NCI-H1417 (cell line): ENCODE measurements around the gene ZNF593.
A peak's percentile ranks its signal among the peaks of the same experiment; 100 is the strongest.

Source experiments
- DNase-seq, 3 experiments: peaks; one replicate each; lab custom pipeline; 2025; lab: John Stamatoyannopoulos, UW

The ZNF593 gene

DNA sequence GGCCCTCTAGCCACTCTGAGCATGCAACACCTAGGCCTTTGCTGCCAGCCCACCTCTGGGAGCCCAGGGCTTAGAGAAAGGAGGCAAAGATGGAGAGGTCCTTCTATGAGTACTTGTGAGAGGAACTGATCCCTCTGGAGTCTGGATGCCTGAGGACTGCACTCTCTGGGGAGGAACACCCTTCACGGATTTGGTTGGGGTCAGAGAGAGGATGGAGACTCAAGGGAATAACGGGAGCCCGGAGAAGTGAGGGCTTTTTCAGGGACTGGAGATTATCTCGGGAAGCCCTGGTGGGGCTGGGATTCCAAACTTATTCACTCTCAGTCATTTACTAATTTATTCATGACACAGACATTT is 532 bp upstream of the ZNF593 start:
- DNase-seq: no peak

DNA sequence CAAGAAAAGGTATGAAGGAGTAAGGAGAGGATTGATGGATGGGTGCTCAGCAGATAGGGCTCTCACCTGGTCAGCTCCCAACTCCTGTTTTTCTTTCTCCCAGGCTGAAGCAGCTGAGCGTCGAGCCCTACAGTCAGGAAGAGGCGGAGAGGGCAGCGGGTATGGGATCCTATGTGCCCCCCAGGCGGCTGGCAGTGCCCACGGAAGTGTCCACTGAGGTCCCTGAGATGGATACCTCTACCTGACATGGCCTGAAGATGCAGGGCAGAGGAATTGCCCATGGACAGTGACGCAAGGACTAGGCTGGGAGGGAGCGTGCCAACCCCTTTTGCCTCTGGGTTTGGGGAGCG is 739 bp downstream of the ZNF593 start:
- peak in 1 of 3 experiments; percentile 29 for DNase-seq

GRCh38 chr1:26171084-26172072 is 1.7 kb downstream of the ZNF593 start, which contains the start of gene ZNF593OS:
ZNF593OS (minus strand) TSS chr1:26171832; CDS start chr1:26171661, 171 bp downstream.
- DNase-seq: no peak

GRCh38 chr1:26175346-26175745 is 5.6 kb downstream of the ZNF593 start:
- no peak for DNase-seq

- peak in 1 of 3 experiments; percentile 48 for DNase-seq
These were observed 7.5 kb downstream of the ZNF593 start, which contains the start of gene CNKSR1 for GRCh38 chr1:26177182-26177684. CNKSR1 (plus strand) TSS chr1:26177491; CDS start chr1:26177548, 57 bp downstream.

DNA sequence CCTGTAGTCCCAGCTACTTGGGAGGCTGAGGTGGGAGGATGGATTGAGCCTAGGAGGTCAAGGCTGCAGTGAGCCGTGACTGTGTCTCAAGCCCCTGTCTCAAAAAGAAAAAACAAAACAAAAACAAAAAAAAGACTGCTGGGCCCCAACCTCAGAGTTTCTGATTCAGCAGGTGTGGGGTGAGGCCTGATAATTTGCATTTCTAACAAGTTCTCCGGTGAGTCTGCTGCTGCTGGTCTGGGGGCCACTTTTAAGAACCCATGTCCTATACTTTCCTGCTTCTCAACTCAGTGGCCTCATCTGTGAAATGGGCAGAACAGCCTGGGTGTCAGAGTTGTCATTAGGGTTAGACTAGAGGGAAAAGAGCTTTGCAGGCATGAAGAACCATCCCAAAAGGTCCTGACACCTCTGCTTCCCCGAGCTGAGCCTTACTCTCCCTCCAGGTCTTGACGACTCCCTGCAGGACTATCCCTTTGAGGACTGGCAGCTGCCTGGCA is 10.3 kb downstream of the ZNF593 start:
- DNase-seq: no peak

DNA sequence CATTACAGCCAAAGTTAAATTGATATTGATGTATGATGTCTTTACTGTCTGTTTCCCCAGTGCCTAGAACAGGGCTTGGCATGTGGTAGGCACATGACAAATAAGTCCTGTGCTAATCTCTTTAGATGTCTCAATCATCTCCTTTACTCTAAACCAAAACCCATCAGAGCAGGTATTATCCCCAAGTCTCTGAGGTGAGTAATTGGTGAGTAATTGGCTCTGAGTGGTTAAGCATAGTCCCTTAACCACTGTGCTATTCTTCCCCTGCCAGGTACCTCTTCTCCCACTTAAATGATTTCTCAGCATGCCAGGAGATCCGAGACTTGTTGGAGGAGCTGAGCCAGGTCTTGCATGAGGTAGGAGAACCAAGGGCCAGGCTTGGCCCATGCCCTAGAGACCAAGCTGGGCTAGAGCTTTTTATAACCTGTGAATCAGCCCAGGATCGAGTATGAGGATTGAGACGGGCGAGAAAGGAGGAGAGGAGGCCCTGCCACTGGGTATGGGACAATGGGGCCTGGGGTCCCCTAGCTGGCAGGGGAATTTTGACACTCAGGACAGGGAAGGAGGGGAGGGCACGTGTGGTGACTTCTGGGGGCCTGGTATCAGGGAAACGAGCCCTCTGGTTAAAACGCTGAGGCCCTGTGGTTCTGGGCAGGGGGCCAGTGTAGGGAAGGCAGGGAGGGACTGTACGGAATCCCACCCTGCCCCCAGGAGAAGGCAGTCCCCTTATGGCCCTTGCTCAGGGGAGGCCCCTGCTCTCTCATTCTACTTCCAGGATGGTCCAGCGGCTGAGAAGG is 12.1 kb downstream of the ZNF593 start:
- no peak for DNase-seq

DNA sequence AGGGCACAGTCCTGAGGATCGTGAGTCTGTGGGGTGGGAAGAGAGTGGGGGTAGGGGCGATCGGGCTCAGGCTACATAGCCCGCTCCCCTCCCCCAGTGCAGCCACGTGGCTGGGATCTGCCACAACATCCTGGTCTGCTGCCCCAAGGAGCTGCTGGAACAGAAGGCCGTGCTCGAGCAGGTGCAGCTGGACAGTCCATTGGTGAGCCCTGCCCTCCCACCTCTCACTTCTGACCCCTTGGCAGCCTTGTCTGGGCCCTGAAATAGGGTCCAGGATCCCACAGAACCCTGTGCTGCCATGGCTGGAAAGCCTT is 12.6 kb downstream of the ZNF593 start:
- DNase-seq: no peak

DNA sequence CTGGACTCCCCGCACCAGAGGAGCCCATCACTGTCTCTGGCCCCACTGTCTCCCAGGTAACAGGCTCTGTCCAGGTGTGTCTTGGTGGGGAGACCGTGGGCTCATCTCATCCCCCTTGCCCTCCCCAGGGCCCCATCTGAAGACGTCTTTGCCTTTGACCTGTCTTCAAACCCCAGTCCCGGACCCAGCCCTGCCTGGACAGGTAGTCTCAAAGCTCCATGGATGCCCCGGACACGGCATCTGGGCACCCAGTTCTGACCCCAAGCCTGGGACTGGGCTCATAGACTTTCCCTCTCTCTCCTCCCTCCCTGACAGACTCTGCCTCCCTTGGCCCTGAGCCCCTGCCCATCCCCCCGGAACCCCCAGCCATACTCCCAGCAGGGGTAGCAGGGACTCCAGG is 14.4 kb downstream of the ZNF593 start:
- no peak for DNase-seq

- no peak for DNase-seq
These were observed 15.2 kb downstream of the ZNF593 start for GRCh38 chr1:26184883-26185282.

DNA sequence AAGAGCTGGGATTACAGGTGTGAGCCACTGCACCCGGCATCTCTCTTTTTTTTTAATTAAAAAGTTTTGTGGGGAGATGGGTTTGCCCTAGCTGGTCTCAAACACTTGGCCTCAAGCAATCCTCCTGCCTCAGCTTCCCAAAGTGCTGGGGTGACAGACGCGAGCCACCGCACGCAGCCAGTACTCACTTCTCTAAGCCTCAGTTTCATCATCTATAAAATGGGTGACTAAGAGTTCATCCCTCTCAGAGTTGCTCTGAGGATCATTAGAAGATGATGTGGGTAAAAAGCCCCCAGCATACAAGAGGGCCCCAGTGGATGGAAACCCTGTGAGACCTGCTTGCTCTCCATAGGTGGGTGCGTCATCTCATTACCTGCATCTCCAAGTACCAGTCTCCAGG is 18.2 kb downstream of the ZNF593 start:
- no peak for DNase-seq

GRCh38 chr1:26188477-26188876 is 18.8 kb downstream of the ZNF593 start:
- no peak for DNase-seq

GRCh38 chr1:26189331-26189730 is 19.6 kb downstream of the ZNF593 start:
- no peak for DNase-seq

GRCh38 chr1:26189751-26190275 is 20.1 kb downstream of the ZNF593 start:
- DNase-seq: no peak

GRCh38 chr1:26190373-26190987 is 20.8 kb downstream of the ZNF593 start, which contains the start of gene CATSPER4:
CATSPER4 (plus strand) TSS chr1:26190602; CDS start chr1:26190628, 26 bp downstream.
- DNase-seq: peak in 1 of 3 experiments; percentile 26

- no peak for DNase-seq
These were observed 22.0 kb downstream of the ZNF593 start for GRCh38 chr1:26191739-26192138.

GRCh38 chr1:26195805-26196204 is 26.1 kb downstream of the ZNF593 start:
- no peak for DNase-seq

DNA sequence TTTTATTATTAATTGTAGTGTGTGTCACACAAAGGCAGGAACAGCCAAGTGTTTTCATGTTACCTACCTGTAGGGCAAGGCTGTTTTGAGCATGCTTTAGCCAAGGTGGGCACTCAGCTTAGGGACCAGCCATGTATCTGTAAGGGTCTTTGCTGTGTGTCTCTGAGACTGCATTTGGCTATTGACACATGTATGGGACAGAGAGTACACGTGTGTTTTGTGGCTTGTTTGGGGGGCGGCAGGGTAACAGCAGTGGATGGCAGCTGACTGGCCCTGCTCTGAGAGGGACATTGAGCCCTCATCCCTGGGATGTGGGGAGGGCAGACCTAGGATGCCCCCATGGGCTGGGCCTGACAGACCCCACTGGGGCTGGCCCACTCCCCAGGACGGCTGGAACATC is 27.6 kb downstream of the ZNF593 start:
- no peak for DNase-seq

DNA sequence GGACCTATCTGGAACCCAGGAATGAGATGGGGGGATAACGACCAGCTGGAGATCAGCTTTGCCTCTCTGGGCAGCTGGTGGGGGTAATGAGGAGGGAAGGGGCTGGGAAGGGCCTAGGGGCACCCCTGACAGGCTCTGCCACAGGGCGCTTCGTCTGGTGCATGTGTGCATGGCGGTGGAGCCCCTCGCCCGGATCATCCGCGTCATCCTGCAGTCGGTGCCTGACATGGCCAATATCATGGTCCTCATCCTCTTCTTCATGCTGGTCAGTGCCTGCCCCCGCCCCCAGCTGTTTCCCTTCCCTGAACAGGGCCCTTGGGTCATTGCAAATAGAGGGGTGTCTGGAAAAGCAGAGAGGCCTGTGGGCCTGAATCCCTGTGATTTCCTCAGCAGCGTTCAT is 28.1 kb downstream of the ZNF593 start:
- DNase-seq: no peak

GRCh38 chr1:26200413-26200812 is 30.7 kb downstream of the ZNF593 start:
- DNase-seq: no peak

DNA sequence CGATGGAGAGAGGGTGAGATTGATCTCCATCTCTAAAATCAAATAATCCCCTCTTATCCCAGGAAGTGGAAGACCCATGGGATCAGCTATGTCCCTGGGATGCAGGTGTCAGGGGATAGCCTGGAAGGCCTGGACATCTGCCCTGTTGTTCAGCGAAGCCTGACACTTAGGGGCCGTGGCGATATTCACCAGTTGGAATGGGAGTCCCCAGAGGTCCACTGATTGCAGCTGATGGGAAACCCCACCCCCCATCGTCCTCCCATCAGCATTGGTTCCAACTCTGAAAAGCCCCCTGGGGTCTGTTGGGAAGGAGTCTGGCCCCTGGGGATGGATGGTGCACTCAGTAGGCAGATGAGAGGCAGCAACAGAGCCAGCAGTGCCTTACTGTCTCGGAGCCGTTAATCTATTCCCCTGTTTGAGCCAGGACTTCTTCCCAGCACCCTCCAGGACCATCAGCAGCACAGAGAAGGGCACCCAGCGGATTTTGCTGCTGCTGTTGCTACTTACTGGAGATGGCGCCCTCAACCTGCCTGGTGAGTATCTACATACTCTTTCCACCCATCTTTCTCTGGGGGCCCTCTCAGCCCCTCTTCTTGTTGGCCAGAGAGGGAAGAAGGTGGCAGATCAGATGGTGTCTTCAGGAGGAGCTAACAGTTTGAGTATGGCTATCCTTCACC is 34.1 kb downstream of the ZNF593 start:
- DNase-seq: no peak
